ENCODE results near the gene SCARB1.
"Not testable (repeated sequence)": the region's sequence is repeated elsewhere in the genome, so short reads cannot be mapped to it uniquely, and the experiment has no call there.

The SCARB1 gene, protein sequence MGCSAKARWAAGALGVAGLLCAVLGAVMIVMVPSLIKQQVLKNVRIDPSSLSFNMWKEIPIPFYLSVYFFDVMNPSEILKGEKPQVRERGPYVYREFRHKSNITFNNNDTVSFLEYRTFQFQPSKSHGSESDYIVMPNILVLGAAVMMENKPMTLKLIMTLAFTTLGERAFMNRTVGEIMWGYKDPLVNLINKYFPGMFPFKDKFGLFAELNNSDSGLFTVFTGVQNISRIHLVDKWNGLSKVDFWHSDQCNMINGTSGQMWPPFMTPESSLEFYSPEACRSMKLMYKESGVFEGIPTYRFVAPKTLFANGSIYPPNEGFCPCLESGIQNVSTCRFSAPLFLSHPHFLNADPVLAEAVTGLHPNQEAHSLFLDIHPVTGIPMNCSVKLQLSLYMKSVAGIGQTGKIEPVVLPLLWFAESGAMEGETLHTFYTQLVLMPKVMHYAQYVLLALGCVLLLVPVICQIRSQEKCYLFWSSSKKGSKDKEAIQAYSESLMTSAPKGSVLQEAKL

DNA sequence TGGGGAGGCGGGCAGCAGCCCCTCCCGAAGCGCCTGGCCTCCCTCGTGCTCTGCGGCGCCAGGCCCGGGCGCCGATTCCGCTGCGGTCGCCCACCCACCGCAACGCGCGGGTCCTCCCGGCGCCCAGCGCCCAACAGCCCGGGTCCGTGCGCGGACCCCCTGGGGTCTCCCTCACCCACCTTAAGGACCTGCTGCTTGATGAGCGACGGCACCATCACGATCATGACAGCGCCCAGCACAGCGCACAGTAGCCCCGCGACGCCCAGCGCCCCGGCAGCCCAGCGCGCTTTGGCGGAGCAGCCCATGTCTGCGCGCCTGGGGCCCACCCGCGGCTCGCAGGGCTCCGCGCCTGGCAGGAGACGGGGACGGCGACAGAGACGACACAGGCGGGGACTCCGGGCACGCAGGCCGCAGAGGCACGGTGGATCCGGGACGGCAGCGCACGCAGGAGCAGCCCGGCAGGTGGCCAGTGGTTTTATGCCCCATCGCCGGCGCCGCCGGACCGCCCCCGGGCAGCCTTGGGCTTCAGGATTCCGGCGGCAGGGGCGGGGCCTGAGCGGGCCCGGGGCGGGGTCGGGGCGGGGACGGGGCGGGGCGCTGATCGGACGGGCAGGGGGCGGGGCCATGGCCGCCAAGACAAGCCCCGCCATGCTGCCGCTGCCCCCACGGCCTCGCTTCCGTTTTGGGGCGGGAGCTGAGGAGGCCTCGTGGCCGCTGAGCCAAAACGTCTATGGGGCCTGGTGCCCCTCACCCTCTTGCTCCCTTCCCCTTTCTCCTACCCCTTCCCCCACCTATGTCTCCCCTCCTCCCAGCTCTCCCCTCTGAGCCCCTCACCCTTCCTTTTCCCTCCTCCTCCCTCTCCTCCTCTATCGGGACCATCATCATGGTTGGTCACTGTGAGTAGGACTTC, at the start of gene SCARB1:
TSS of gene SCARB1 (minus strand) at position 449 of the 910 bp plus-strand sequence. CDS start at position 305, 144 bp downstream.
- DNase-seq (ENCODE audit: low read depth in 2 of 2), result peak; percentile 57 to 59

DNA sequence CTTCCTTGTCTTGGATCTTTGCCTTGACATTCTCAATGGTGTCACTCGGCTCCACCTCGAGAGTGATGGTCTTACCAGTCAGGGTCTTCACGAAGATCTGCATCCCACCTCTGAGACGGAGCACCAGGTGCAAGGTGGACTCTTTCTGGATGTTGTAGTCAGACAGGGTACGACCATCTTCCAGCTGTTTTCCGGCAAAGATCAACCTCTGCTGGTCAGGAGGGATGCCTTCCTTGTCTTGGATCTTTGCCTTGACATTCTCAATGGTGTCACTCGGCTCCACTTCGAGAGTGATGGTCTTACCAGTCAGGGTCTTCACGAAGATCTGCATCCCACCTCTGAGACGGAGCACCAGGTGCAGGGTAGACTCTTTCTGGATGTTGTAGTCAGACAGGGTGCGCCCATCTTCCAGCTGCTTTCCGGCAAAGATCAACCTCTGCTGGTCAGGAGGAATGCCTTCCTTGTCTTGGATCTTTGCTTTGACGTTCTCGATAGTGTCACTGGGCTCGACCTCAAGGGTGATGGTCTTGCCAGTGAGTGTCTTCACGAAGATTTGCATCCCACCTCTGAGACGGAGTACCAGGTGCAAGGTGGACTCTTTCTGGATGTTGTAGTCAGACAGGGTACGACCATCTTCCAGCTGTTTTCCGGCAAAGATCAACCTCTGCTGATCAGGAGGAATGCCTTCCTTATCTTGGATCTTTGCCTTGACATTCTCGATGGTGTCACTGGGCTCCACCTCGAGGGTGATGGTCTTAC, 49.0 kb upstream of the SCARB1 start:
- DNase-seq (ENCODE audit: low read depth in 2 of 2), result not testable (repeated sequence)

DNA sequence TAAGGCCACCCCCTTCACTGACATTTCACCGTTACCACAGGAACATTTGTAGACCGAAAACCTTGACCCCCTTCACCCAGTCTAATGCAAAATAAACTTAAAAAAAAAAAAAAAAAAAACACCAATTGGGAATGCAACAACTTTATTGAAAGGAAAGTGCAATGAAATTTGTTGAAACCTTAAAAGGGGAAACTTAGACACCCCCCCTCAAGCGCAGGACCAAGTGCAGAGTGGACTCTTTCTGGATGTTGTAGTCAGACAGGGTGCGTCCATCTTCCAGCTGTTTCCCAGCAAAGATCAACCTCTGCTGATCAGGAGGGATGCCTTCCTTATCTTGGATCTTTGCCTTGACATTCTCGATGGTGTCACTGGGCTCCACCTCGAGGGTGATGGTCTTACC, 47.9 kb upstream of the SCARB1 start:
- not testable (repeated sequence) for DNase-seq (ENCODE audit: low read depth in 2 of 2)

DNA sequence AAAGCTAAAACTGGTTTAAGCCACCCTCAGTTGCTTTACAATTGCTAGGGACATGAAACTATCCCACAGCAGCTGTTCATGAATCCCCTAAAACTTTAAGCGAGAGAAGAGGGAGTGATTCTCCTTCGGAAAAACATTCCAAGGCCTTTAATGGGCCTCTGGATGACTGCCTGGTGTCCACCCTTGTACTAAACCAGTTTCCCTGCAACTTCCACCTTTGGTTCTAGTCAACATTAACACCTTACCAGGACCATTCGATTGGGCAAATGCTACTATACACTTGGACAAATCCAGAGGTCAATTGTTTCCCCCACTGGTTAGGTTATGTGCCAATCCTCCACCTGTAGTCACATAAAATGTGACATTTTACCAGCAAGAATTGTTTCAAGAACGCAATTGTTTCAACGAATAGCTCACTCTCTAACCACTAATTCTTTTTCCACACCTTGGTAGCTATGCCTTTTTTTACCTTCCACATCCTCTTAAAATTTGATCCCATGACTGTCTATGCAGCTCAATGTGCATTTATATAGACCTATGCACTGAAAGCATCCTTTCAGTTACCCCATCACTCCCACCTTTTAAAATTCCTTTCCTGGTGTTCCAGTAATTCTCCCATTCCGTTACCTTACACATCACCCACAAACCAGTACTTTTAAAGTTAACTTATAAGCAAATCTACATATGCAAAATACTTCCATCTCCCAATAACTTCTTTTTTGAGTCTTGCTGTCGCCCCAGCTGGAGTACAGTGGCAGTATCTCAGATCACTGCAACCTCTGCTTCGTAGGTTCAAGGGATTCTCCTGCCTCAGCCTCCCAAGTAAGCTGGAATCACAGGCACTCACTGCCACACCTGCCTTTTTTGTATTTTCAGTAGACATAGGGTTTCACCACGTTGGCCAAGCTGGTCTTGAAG, 47.2 kb upstream of the SCARB1 start:
- DNase-seq (ENCODE audit: low read depth in 2 of 2), result no peak

DNA sequence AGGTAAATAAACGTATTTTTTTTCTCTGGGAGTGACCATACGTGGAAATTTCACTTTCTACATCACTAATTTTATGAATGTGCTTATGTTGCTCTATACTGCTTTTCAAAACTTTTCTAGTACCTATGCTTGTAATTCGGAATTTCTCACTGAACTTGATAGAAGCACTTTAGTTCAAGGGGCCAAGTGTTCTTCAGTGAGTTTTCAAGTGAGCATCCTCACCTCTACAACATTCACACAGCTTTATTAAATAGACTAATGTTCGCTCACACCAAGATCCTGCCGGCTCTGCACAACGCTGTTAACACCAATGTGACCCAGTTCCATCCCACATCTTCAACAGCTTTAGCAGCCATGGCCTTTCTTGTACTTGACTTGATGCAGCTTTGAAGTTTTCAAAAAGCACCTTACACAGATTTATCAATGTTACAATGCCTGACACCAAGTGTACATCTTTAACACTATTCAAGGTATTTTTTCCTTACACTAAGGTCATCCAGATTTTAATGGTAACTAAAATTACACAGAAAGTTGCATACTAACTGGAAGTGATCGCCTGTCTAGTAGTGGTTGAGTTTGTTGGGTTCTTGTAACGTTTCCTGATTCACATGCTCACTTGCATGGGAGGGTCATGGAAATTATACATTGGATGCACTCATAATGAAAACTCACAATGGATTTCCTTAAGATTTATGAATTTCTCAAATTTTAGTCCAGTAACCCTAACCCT, 46.3 kb upstream of the SCARB1 start:
- DNase-seq (ENCODE audit: low read depth in 2 of 2), result no peak

DNA sequence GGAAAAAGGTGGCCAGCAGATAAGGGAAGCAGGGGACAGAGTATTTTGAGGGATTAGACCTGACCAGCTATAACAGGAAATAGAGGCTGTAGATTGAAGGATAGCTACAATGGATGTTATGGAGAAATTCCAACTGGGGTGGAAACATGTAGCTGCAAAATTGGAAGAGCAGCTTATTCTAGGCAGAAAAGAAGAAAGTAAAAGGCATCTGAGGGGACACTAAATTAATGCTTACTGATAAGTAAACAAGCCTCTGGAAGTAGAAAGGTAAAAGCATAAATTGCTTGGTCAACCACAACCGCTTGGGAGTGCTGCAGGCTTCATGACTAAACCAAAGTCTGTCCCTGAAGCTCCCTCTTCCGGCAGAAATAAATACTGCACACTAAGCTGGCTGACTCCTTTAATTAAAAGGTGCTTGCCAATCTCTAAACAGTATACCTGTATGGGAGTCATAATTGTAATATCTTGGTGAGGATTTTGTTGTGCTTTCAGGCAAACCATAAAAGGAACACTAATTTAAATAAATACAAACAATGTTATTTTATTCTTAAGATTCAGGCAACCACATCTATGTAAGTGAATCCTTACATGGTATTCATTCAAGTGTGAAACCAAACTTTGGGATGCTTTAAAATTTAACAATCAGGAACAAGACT, 43.1 kb upstream of the SCARB1 start:
- peak; percentile 70 to 81 for DNase-seq (ENCODE audit: low read depth in 2 of 2)

DNA sequence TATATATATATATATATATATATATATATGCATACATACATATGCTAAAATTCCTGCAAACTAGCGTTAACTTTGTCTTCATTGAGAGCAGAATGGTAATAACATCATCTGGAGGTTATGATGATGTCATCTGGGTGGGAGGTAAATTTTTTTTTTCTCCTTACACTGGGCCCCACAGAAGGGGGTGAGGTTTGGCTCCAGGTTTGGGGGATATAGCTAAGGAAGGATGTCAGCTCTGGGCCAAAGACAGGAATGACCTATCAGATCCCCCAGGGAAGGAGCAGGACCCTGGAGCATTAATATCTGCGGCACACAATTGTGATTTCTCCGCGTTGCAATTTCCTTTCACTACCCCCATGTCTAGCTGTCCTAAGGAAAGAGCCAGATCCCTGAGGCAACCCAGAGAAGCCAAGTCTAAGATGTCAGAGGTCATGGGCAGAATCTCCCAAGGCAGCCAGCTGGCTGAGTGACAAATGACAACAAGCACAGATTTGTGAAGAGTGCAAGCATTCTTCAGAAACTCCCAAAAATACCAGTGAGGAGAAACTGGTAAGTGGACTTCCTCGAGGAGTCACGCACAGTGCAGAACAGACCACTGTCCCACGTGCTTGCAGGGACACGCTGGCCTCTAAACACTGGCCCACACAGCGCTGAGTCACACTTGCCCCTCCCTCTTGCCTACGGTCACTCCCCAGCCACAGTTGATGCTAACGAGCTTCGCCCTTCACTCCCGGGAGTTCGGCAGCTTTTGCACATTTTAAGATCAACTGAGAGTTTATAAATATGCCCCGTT, 40.8 kb upstream of the SCARB1 start:
- DNase-seq (ENCODE audit: low read depth in 2 of 2), result no peak

DNA sequence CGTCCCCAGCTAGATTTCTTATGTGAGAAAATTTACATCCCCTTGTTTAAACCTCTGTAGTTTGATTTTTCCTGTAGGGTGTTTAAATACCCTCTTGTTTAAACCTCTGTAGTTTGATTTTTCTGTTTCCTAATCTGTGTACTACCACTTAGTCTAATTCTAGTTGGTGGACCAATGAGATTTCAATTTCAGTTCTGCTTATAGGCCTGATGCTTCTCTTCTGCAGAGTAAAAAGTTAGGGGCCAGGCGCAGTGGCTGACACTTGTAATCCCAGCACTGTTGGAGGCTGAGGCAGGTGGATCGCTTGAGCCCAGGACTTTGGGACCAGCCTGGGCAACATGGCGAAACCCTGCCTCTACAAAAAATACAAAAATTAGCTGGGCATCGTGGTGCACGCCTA, 39.3 kb upstream of the SCARB1 start:
- no peak for DNase-seq (ENCODE audit: low read depth in 2 of 2)

DNA sequence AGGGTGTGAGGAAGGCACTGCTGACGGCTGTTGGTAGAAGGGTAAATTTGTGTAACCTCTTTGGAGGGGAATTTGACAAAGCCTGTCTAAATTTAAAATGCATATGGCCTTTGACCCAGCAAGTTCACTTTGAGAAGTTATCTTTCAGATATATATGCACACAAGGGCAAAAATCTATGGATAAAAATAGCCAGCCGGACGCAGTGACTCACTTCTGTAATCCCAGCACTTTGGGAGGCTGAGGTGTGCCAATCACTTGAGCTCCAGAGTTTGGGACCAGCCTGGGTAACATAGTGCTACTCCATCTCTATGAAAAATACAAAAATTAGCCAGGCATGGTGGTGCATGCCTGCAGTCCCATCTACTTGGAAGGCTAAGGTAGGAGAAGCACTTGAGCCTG, 37.3 kb upstream of the SCARB1 start:
- no peak for DNase-seq (ENCODE audit: low read depth in 2 of 2)

DNA sequence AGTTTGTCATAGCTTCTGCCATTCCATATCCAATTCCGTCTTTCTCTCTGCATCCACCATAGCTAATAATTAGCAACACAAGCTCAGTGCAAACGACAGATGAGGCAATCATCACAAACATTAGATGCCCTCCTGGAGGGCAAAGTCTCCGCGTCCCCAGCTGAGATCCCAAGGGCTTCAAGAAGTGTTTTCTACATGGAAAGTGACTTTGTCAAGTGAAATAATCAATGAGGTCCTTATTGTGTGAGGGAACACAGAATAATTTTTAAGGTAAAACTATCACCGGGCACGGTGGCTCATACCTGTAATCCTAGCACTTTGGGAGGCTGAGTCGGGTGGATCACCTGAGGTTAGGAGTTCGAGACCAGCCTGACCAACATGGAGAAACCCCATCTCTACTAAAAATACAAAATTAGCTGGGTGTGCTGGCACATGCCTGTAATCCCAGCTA, 36.7 kb upstream of the SCARB1 start:
- DNase-seq (ENCODE audit: low read depth in 2 of 2), result not testable (repeated sequence)

DNA sequence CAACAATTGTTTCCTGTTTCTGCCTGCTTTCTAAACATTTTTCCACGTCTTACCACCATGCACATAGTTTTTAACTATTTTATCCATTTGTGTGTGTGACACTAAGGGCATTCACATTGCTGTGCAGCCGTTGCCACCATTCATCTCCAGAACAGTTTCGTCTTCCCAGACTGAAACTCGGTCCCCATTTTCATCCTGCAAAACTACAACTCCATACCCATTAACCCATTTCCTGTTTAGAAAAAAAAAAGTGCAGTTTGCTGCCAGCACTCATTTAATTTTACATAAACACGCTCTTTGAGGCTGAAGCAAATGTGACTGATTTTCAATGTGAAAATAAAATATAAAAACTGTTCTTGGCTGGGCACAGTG, 35.2 kb upstream of the SCARB1 start:
- DNase-seq (ENCODE audit: low read depth in 2 of 2), result no peak

DNA sequence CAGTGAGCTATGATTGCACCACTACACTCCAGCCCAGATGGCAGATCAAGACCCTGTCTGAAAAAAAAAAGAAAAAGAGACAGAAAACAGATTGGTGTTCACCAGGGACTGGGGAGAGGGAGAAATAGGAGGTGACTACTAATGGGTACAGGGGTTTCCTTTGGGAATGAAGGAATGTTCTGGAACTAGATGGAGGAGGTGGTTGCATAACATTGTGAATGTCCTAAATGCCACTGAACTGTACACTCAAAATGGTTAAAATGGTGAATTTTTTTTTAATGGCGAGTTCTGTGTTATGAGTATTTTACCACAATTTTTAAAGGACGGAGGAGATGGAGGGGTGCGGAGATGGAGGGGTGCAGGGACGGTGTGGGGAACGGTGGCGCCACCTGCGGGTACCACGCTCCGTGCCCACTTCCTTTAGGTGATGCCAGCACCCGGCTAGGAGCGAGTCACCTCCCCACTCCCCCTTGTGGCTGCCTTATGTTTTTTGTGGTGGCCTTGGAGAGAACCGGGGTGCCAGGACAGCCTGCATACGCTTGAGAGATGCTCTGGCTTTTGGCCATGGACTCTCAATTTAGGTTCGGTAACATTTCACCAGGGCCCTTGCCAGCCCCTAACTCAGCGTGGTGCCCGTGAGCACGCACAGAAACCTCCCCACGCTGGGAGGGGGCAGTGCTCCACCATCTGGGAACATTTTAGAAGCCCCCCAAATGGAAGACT, 34.7 kb upstream of the SCARB1 start:
- no peak for DNase-seq (ENCODE audit: low read depth in 2 of 2)

DNA sequence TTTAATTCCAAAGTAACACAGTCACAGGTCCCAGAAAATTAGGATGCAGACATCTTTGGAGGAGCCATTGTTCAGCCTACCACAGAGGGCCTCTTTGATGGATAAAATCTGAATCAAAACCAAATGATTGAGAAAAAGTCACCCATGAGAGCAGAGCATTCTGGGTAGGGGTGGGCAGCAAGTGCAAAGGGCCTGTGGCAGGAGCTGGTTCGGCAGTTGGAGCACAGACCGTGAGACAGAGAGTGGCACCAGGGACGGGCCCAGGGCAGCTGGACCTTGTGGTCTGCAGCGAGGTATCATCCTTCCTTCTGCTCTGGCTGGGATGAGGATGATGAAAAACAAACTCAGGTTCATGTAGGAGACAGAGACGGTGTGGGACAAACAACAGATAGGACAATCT, 32.8 kb upstream of the SCARB1 start:
- no peak for DNase-seq (ENCODE audit: low read depth in 2 of 2)

DNA sequence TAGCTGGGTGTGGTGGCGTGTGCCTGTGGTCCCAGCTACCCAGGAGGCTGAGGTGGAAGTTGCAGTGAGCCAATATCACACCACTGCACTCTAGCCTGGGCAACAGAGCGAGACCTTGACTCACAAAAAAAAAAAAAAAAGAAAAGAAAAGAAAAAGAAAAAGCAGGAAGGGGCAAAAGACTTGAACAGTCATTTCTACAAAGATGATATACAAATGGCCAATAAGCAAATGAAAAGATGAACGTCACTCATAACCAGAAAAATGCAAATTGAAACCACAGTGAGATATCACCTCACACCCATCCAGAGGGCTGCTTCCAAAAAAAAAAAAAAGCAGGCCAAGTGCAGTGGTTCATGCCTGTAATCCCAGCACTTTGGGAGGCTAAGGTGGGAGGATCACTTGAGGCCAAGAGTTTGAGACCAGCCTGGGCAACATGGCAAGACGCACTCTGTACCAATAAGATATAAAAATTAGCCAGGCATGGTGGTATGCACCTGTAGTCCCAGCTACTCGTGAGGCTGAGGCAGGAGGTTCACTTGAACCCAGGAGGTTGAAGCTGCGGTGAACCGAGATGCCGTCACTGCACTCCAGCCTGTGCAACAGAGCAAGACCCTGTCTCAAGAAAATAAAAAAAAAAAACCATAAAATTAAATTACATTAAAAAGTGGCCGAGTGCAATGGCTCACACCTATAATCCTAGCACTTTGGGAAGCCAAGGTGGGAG, 30.3 kb upstream of the SCARB1 start:
- DNase-seq (ENCODE audit: low read depth in 2 of 2), result no peak

DNA sequence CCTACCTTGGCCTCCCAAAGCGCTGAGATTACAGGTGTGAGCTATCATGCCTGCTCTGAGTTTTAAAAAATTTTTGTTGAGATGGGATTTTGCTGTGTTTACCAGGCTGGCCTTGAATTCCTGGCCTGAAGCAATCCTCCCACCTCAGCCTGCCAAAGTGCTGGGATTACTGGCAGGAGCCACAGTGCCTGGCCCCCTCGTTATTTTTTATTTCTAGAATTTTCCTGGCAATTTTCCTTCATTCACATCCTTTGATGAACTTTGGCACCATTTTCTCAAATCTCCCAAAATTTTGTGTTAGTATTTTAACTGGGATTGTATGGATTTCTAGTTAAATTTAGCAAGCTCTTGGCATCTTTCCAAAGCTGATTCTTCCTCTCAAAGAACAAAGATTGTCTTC, 24.6 kb upstream of the SCARB1 start:
- DNase-seq (ENCODE audit: low read depth in 2 of 2), result no peak

DNA sequence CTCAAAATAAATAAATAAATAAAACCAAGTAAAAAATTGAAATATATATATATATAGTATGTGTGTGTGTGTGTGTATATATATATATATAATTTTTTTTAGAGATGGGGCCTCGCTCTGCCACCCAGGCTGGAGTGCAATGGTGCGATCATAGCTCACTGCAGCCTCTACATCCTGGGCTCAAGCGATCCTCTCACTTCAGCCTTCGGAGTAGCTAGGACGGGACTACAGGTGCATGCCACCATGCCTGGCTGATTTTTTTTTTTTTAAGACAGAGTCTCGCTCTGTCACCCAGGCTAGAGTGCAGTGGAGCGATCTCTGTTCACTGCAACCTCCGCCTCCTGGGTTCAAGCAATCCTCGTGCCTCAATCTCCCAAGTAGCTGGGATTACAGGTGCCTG, 24.1 kb upstream of the SCARB1 start:
- not testable (repeated sequence) for DNase-seq (ENCODE audit: low read depth in 2 of 2)
